AG10803 (cell line): ENCODE measurements around the gene STT3B.

Source experiments
- DNase-seq: peaks from one replicate; pipeline ENCODE4 v3.0.0; 2010; ENCODE audit warnings: low read depth
- H3K4me3 ChIP-seq: 2 replicates; pipeline ENCODE4 v1.5.1; 2011; ENCODE audit warnings: mild to moderate bottlenecking, low read length, control low read depth
- CTCF ChIP-seq: conservative IDR thresholded peaks from 2 replicates; pipeline ENCODE4 v1.5.1; 2011; ENCODE audit warnings: mild to moderate bottlenecking, low read length, control low read depth, inconsistent platforms

Gene STT3B

DNA sequence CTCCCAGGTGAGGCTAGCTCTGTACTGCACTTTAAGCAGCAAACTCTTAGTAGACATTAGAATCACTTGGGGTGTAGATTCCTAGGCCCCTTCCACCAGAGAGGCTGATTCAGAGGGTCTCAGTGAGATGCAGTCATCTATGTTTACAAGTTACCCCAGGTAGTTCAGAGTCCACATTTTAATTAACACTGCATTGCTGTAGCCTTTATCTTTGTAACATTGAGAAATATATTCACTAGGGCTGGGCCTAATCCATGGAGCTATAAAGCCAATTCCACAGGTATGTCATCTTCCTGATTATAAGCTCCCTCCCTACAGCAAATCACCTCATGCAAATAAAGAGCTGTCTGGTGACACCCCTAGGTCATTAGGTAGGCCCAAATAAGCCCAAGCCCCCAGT lies 39.6 kb upstream of the STT3B start:
- no peak for DNase-seq
- no peak overlapping the region for H3K4me3 ChIP-seq
- TF ChIP-seq CTCF: no peak

DNA sequence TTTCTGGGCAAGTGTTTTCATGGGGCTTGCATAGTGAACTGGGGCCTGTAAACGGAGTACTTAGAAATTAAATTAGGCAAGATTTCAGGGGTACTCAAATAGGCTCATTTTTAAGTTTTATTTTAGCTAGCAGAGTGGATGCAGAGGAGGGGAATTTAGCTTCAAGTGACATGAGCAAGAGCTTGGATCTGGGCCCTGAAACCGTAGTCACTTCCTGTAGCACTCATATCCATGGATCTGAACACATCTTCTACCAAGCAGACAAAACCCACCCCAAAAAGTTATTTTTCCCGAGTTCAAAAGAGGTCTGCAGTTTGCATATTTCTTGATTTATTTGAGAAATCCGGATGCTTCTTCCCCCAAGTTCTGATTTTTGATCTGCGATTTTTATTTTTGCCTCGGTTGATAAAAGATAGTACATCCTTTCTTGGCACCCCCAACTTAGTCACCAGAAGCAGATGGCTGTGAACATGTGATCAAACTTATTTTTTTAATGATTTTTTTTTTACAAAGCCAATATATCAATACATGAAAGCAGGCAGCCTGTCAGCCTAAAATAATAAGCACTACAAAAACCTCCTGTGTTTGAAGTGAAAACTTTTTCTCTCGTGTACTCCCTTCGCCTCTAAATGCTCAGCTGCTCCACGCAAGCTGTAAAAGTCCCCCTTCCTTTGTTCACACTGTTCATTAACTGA lies 36.6 kb upstream of the STT3B start:
- H3K4me3 ChIP-seq: no peak overlapping the region
- TF ChIP-seq CTCF: no peak
- peak; percentile 49 for DNase-seq

DNA sequence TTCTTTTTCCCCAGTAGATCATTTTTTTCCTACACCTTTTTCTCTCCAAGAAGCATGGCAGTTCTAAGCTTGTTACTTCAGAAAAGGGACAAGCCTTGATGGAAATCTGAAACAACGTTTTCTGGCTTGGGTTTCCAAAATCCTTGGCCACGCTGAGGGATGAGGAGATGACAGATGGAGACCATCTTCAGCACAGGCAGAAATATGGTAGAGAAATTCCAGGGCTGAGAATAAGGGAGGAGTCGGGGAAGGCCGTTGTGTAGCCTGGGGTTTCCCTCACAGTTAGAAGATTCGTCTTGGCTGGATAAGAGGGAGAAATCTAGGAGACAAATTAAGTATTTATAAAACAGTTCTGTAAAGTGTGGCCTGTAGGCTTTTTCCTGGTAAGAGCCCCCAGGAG lies 33.9 kb upstream of the STT3B start:
- DNase-seq: no peak
- TF ChIP-seq CTCF: no peak
- no peak overlapping the region for H3K4me3 ChIP-seq

- DNase-seq: no peak
- TF ChIP-seq CTCF: no peak
- no peak overlapping the region for H3K4me3 ChIP-seq
Measured at GRCh38 chr3:31499281-31499680, 33.4 kb upstream of the STT3B start.

DNA sequence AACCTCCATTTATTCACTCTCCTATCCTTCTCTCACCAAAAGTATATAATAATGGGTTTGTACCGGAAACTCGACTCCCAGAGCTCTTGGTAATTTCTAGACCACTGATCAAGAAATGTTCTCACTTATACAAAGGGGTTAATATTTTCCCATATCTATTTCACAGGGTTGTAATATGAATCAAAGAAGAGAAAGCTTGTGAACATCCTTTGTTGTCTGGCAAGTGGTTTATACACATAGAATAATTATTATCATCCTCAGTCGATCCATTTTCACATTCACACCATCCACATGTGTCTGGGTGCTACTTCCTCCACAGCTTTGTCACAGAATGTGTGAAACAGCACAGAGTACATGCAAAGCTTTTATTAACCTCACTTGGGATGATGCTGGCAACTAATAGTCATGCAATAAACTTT lies 29.9 kb upstream of the STT3B start:
- no peak for DNase-seq
- no peak overlapping the region for H3K4me3 ChIP-seq
- TF ChIP-seq CTCF: no peak

DNA sequence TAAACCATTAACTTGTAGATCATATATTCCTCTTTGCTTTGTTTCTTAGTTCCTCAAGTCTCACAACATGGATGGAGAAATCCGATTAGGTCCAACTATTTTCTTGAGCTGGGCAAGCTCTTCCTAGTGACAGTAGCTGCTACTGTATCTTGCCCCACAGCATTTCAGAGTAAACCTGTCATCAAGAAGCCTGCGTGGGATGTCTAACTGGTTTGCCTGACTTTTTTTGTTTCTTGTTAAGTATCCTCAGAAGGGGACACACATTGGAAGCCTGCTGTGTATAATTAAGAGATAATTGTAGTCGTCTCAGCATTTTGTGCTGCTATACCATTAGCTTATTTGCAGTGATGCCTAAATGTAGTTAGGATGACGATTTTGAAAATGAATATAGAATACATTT lies 29.3 kb upstream of the STT3B start:
- TF ChIP-seq CTCF: no peak
- peak; percentile 4 for DNase-seq
- no peak overlapping the region for H3K4me3 ChIP-seq

GRCh38 chr3:31504230-31504629 lies 28.5 kb upstream of the STT3B start:
- no peak for TF ChIP-seq CTCF
- no peak overlapping the region for H3K4me3 ChIP-seq
- DNase-seq: no peak
